K562 (cell line): Measurements from ENCODE around the gene TM7SF3. TPM values are rescaled to one million over a fixed set of nuclear protein-coding genes. Genes with fewer than 3 reads are reported as not detected.

ENCODE experiments used
- BACH1 ChIP-seq: fragments of 200-800 bp; sonication (Bioruptor generic); IDR thresholded peaks from 2 replicates; pipeline ENCODE4 v1.6.1; 2016; ENCODE audit warnings: missing genetic modification characterization, missing compliant biosample characterization
- BRF1 ChIP-seq: IDR thresholded peaks from 3 replicates; pipeline ENCODE4 v1.6.1; 2011; ENCODE audit warnings: borderline replicate concordance, mild to moderate bottlenecking; ENCODE audit not compliant: insufficient read length; ENCODE audit errors: extremely low read depth
- CBX8 ChIP-seq: fragments of 200-600 bp; sonication (generic); IDR thresholded peaks from 2 replicates; pipeline ENCODE4 v1.6.1; 2012; ENCODE audit warnings: borderline replicate concordance, mixed run types, low read depth, mild to moderate bottlenecking, moderate library complexity, mixed read lengths, low read length, control low read depth, inconsistent platforms; ENCODE audit not compliant: poor library complexity, severe bottlenecking; ENCODE audit errors: extremely low read depth
- EHMT2 ChIP-seq: fragments of 450-650 bp; IDR thresholded peaks from 2 replicates; pipeline ENCODE4 v1.6.1; 2018; ENCODE audit warnings: antibody characterized with exemption
- ESRRB ChIP-seq: fragments of 250-450 bp; sonication (Bioruptor Pico); IDR thresholded peaks from 2 replicates; pipeline ENCODE4 v1.5.0; 2020; ENCODE audit warnings: mild to moderate bottlenecking, moderate library complexity, borderline replicate concordance
- HMBOX1 ChIP-seq: sonication (generic); IDR thresholded peaks from 2 replicates; pipeline ENCODE4 v1.6.1; 2016
- MTF1 ChIP-seq: fragments of 250-450 bp; sonication (Bioruptor Pico); IDR thresholded peaks from 2 replicates; pipeline ENCODE4 v1.9.0; 2021; ENCODE audit warnings: moderate library complexity, mild to moderate bottlenecking, inconsistent platforms, borderline replicate concordance
- PBX2 ChIP-seq, 2 experiments: IDR thresholded peaks in 1 of 2; conservative IDR thresholded peaks in 1 of 2; 2 replicates each; pipeline ENCODE4 v1.6.1; 2016; ENCODE audit warnings: low read depth in 2 of 2, mild to moderate bottlenecking in 1 of 2, missing compliant biosample characterization in 1 of 2, missing genetic modification characterization in 1 of 2, moderate library complexity in 1 of 2
- PRDM10 ChIP-seq: fragments of 450-650 bp; IDR thresholded peaks from 2 replicates; pipeline ENCODE4 v1.6.1; 2018; ENCODE audit not compliant: partially characterized antibody
- RAD21 ChIP-seq, 2 experiments: fragments of 250-450 bp in 1 of 2; fragments of 450-650 bp in 1 of 2; sonication (Bioruptor Pico) in 1 of 2; formaldehyde crosslinking in 1 of 2; IDR thresholded peaks in 1 of 2; conservative IDR thresholded peaks in 1 of 2; 2 replicates each; pipeline versions ENCODE4 v1.4.0 to v1.8.0; 2020 to 2022; ENCODE audit warnings: mild to moderate bottlenecking in 2 of 2, moderate library complexity in 1 of 2
- TBP ChIP-seq: optimal IDR thresholded peaks from 2 replicates; pipeline ENCODE3; 2011; ENCODE audit warnings: low read depth, low read length, improper control_type of control experiment
- UBTF ChIP-seq, 2 experiments: IDR thresholded peaks; 2 replicates each; pipeline ENCODE4 v1.6.1; 2012; ENCODE audit warnings: improper control_type of control experiment in 2 of 2, low read depth in 2 of 2, low read length in 2 of 2, borderline replicate concordance in 1 of 2
- WHSC1 ChIP-seq: IDR thresholded peaks from one replicate; pipeline ENCODE4 v1.6.1; 2012; ENCODE audit warnings: low read length, control low read depth, inconsistent platforms
- YBX1 ChIP-seq: fragments of 450-650 bp; IDR thresholded peaks from 2 replicates; pipeline ENCODE4 v1.7.1; 2016; ENCODE audit warnings: mild to moderate bottlenecking
- ZNF212 ChIP-seq: fragments of 450-650 bp; formaldehyde crosslinking; IDR thresholded peaks from 2 replicates; pipeline ENCODE4 v1.4.0; 2020; ENCODE audit warnings: mild to moderate bottlenecking
- ZNF395 ChIP-seq: fragments of 200-800 bp; sonication (Bioruptor generic); IDR thresholded peaks from 2 replicates; pipeline ENCODE4 v1.6.1; 2017; ENCODE audit warnings: missing genetic modification characterization, missing compliant biosample characterization
- polyA plus RNA-seq, 8 experiments: library from polyadenylated mRNA; depleted of rRNA in 4 of 8; stranded (reverse) in 5 of 8; unstranded in 3 of 8; fragments of >200 nt; fragmentation: Nextera tagmentation in 2 of 8; fragmentation: Illumina TruSeq in 1 of 8; extraction: Ambion mirVana in 2 of 8; extraction: Trizol in 1 of 8; gene quantifications; 2 replicates each; pipeline versions ENCODE4 v1.2.1 to v1.2.3, GENCODE V29; 2011 to 2014; ENCODE audit warnings: inconsistent platforms in 1 of 8, missing spikeins in 1 of 8
- total RNA-seq, 7 experiments: library from RNA; depleted of rRNA in 6 of 7; stranded (reverse); fragments of >200 nt in 6 of 7; fragmentation: Illumina TruSeq in 2 of 7; extraction: Trizol in 2 of 7; gene quantifications; 2 replicates each; pipeline versions ENCODE4 v1.2.1 to v1.2.3, GENCODE V29; 2011 to 2021; ENCODE audit warnings: low replicate concordance in 1 of 7

Gene TM7SF3
- total and polyA plus RNA-seq, 9 of the 15 experiments (the other 6 are each of a cell fraction or from before 2014, with no cell fraction given): 9.3 to 90.4 (median 24.8) TPM

GRCh38 chr12:26954027-26954426 is 60.2 kb downstream of the TM7SF3 start (continued):
- no peak for TF ChIP-seq YBX1
- TF ChIP-seq ZNF395 (CRISPR knock-in tag): no peak
- no peak for TF ChIP-seq HMBOX1
- no peak for TF ChIP-seq ZNF212
- TF ChIP-seq BRF1: no peak
- no peak for TF ChIP-seq PRDM10
- TF ChIP-seq WHSC1: no peak
- no peak for TF ChIP-seq UBTF (IDR thresholded peaks at IDR 0.05; ENCODE audit: borderline replicate concordance in 1 of 2, low read depth in 2 of 2, low read length in 2 of 2)
- TF ChIP-seq EHMT2: no peak
- TF ChIP-seq RAD21 (CRISPR knock-in tag; conservative IDR thresholded peaks at IDR 0.05 in 1 of 2, IDR thresholded peaks at IDR 0.05 in 1 of 2): no peak
- TF ChIP-seq MTF1 (CRISPR knock-in tag): no peak
- TF ChIP-seq TBP: no peak
- no peak for TF ChIP-seq ESRRB (CRISPR knock-in tag)
- no peak for TF ChIP-seq PBX2 (CRISPR knock-in tag; IDR thresholded peaks at IDR 0.05; ENCODE audit: low read depth)
- peak; percentile 52 for TF ChIP-seq PBX2 (tag; conservative IDR thresholded peaks at IDR 0.05; ENCODE audit: low read depth)
- no peak for TF ChIP-seq CBX8
- no peak for TF ChIP-seq BACH1
